GM12878 (cell line): ENCODE measurements around the gene RGSL1. TPM values are rescaled to one million over a fixed set of nuclear protein-coding genes. Genes with fewer than 3 reads are reported as not detected.

Source experiments
- ATAC-seq: fragments of 200-7000 bp; cut with Tn5 transposase; 3 replicates; pipeline ENCODE4 v1.9.1; 2020; ENCODE audit warnings: mild to moderate bottlenecking, moderate library complexity
- BruUV-seq: library from RNA; stranded (reverse); fragments of 400-500 nt; replicated peaks from 2 replicates; lab custom pipeline; 2021; lab: Mats Ljungman, UMichigan
- CTCF ChIA-PET: fragments of 300-600 bp; sonication (Branson Sonifier 250); formaldehyde crosslinking; extraction: SDS; loops from one replicate; lab custom pipeline; 2021; ENCODE audit warnings: inconsistent platforms; lab: Yijun Ruan, JAX
- POLR2A ChIA-PET: fragments of 350-600 bp; formaldehyde crosslinking; extraction: SDS; loops from one replicate; lab custom pipeline; 2021; ENCODE audit warnings: inconsistent platforms; lab: Charles Lee
- RAD21 ChIA-PET: fragments of 300-600 bp; sonication (Branson Sonifier 250); formaldehyde crosslinking; loops from one replicate; lab custom pipeline; 2023; ENCODE audit warnings: antibody characterized with exemption; ENCODE audit not compliant: unreplicated experiment; lab: Charles Lee
- SMC1A ChIA-PET: fragments of 300-600 bp; sonication (Branson Sonifier 250); formaldehyde crosslinking; loops from one replicate; lab custom pipeline; 2023; ENCODE audit not compliant: unreplicated experiment, uncharacterized antibody; lab: Charles Lee
- DNase-seq: peaks from one replicate; pipeline ENCODE4 v3.0.0-alpha.2; 2011; ENCODE audit warnings: low read depth, low spot score
- FAIRE-seq: peaks from 3 replicates; lab custom pipeline; 2011; peaks lifted over from hg19 to GRCh38; lab: Jason Lieb, UNC
- H2AFZ ChIP-seq: 2 replicates; pipeline ENCODE4 v1.6.0; 2011; ENCODE audit warnings: low read depth, low read length, control low read depth; ENCODE audit not compliant: control insufficient read depth
- H3K27ac ChIP-seq: 2 replicates; pipeline ENCODE4 v1.5.1; 2011; ENCODE audit warnings: control low read depth; ENCODE audit not compliant: control insufficient read depth, insufficient read depth
- H3K27me3 ChIP-seq, 2 experiments: replicated peaks in 1 of 2; 2 replicates each; pipeline versions ENCODE4 v1.6.0 to v1.6.1; 2011; ENCODE audit warnings: low read length in 1 of 2; ENCODE audit not compliant: control insufficient read depth in 2 of 2, insufficient read depth in 2 of 2
- H3K36me3 ChIP-seq, 2 experiments: 2 replicates each; pipeline ENCODE4 v1.5.1; 2011; ENCODE audit warnings: low read length in 1 of 2; ENCODE audit not compliant: control insufficient read depth in 2 of 2, insufficient read depth in 2 of 2
- H3K4me1 ChIP-seq: 2 replicates; pipeline ENCODE4 v1.6.1; 2011; ENCODE audit warnings: mild to moderate bottlenecking, low read length, moderate library complexity, mixed read lengths; ENCODE audit not compliant: control insufficient read depth, insufficient read depth
- H3K4me2 ChIP-seq: 2 replicates; pipeline ENCODE4 v1.6.0; 2011; ENCODE audit warnings: control low read depth; ENCODE audit not compliant: control insufficient read depth, insufficient read depth
- H3K4me3 ChIP-seq: fragments of 200-600 bp; sonication (generic); 2 replicates; pipeline ENCODE4 v1.5.1; 2016
- H3K79me2 ChIP-seq: 2 replicates; pipeline ENCODE4 v1.6.0; 2011; ENCODE audit warnings: low read length; ENCODE audit not compliant: control insufficient read depth, insufficient read depth
- H3K9ac ChIP-seq: 2 replicates; pipeline ENCODE4 v1.8.0; 2011; ENCODE audit warnings: low read length, control low read depth, mixed read lengths; ENCODE audit not compliant: control insufficient read depth, insufficient read depth
- H3K9me3 ChIP-seq: replicated peaks from 3 replicates; pipeline ENCODE4 v1.5.1; 2011; ENCODE audit warnings: mild to moderate bottlenecking, low read length; ENCODE audit not compliant: control insufficient read depth, insufficient read depth
- H4K20me1 ChIP-seq: 2 replicates; pipeline ENCODE4 v1.6.0; 2011; ENCODE audit not compliant: control insufficient read depth, insufficient read depth
- BACH1 ChIP-seq: fragments of 450-650 bp; IDR thresholded peaks from 2 replicates; pipeline ENCODE4 v1.6.1; 2017; ENCODE audit warnings: mild to moderate bottlenecking, borderline replicate concordance
- BHLHE40 ChIP-seq, 2 experiments: fragments of 450-650 bp in 1 of 2; IDR thresholded peaks; 2 replicates each; pipeline ENCODE4 v1.6.1; 2011 to 2017; ENCODE audit warnings: low read depth in 2 of 2, borderline replicate concordance in 1 of 2, improper control_type of control experiment in 1 of 2, low read length in 1 of 2, mild to moderate bottlenecking in 1 of 2
- CHD2 ChIP-seq: IDR thresholded peaks from 2 replicates; pipeline ENCODE4 v1.6.1; 2011; ENCODE audit warnings: low read depth, low read length, improper control_type of control experiment, borderline replicate concordance
- ESRRA ChIP-seq: IDR thresholded peaks from 2 replicates; pipeline ENCODE4 v1.6.1; 2012; ENCODE audit warnings: mild to moderate bottlenecking, low read length, improper control_type of control experiment
- FOXK2 ChIP-seq: fragments of 450-650 bp; IDR thresholded peaks from 2 replicates; pipeline ENCODE4 v1.6.1; 2017; ENCODE audit warnings: mild to moderate bottlenecking, moderate library complexity
- KDM1A ChIP-seq: fragments of 200-600 bp; sonication (generic); IDR thresholded peaks from 2 replicates; pipeline ENCODE4 v1.6.1; 2016; ENCODE audit warnings: borderline replicate concordance
- RAD21 ChIP-seq: IDR thresholded peaks from 2 replicates; pipeline ENCODE4 v1.6.1; 2011; ENCODE audit warnings: mild to moderate bottlenecking, low read depth, low read length, moderate library complexity; ENCODE audit not compliant: insufficient read depth
- SRF ChIP-seq, 2 experiments: IDR thresholded peaks; 2 replicates each; pipeline ENCODE4 v1.6.1; 2011; ENCODE audit warnings: low read depth in 2 of 2, low read length in 2 of 2, mild to moderate bottlenecking in 1 of 2, moderate library complexity in 1 of 2
- TBL1XR1 ChIP-seq: IDR thresholded peaks from 2 replicates; pipeline ENCODE4 v1.6.1; 2012; ENCODE audit warnings: low read depth, low read length, improper control_type of control experiment
- ZBED1 ChIP-seq: IDR thresholded peaks from 2 replicates; pipeline ENCODE4 v1.6.1; 2016; ENCODE audit warnings: borderline replicate concordance
- ZNF207 ChIP-seq: fragments of 450-650 bp; IDR thresholded peaks from 2 replicates; pipeline ENCODE4 v1.6.1; 2014; ENCODE audit warnings: antibody characterized with exemption, mild to moderate bottlenecking, borderline replicate concordance
- ZNF384 ChIP-seq: IDR thresholded peaks from 2 replicates; pipeline ENCODE4 v1.6.1; 2012; ENCODE audit warnings: low read depth, mild to moderate bottlenecking, low read length, improper control_type of control experiment, borderline replicate concordance
- ZSCAN29 ChIP-seq: fragments of 450-650 bp; IDR thresholded peaks from 2 replicates; pipeline ENCODE4 v1.6.1; 2017; ENCODE audit warnings: mild to moderate bottlenecking, moderate library complexity
- WGBS: methylation state at CpG from one replicate; pipeline ENCODE4 v1.1.6; 2016; ENCODE audit warnings: low lambda C conversion rate; ENCODE audit not compliant: insufficient replicate concordance, insufficient coverage; ENCODE audit errors: missing lambda C conversion rate; 5-methylcytosine and 5-hydroxymethylcytosine counted together
- in situ Hi-C: fragments of 300-500 bp; cut with MboI; formaldehyde crosslinking; loops from 9 replicates; pipeline ENCODE4 v1.14.3; 2018; ENCODE audit warnings: mixed read lengths
- intact Hi-C: fragments of 100-400 bp; cut with micrococcal nuclease; formaldehyde crosslinking; loops from one replicate; pipeline ENCODE4 v1.14.2; 2022; ENCODE audit not compliant: unreplicated experiment
- polyA plus RNA-seq, 11 experiments: library from polyadenylated mRNA; depleted of rRNA in 4 of 11; unstranded in 6 of 11; stranded (reverse) in 5 of 11; fragments of >200 nt; fragmentation: Nextera tagmentation in 4 of 11; fragmentation: Illumina TruSeq in 1 of 11; extraction: Ambion mirVana in 4 of 11; extraction: Trizol in 1 of 11; gene quantifications; 1 replicate in 1 of 11; 2 replicates in 10 of 11; pipeline versions ENCODE4 v1.2.1 to v1.2.3, GENCODE V29; 2011 to 2016; ENCODE audit warnings: inconsistent platforms in 2 of 11, missing spikeins in 2 of 11, low read depth in 1 of 11
- total RNA-seq, 4 experiments: library from RNA; depleted of rRNA in 3 of 4; stranded (reverse); fragments of >200 nt in 3 of 4; fragmentation: Illumina TruSeq in 1 of 4; extraction: Trizol in 1 of 4; gene quantifications; 2 replicates each; pipeline versions ENCODE4 v1.2.1 to v1.2.3, GENCODE V29; 2013 to 2021
- TF ChIP-seq, protein P1 (sequence below): IDR thresholded peaks from 2 replicates; pipeline ENCODE4 v1.6.1; 2012; ENCODE audit warnings: low read depth, low read length, improper control_type of control experiment
- TF ChIP-seq, protein P2 (sequence below), 3 experiments: IDR thresholded peaks in 2 of 3; conservative IDR thresholded peaks in 1 of 3; 2 replicates each; pipeline ENCODE4 v1.5.1; 2011; ENCODE audit warnings: low read depth in 3 of 3, low read length in 3 of 3, mild to moderate bottlenecking in 3 of 3, control low read depth in 2 of 3, moderate library complexity in 2 of 3, inconsistent platforms in 1 of 3, mixed read lengths in 1 of 3; ENCODE audit not compliant: control insufficient read depth in 2 of 3, insufficient read depth in 1 of 3; ENCODE audit errors: extremely low read depth in 1 of 3
- TF ChIP-seq, protein P3 (sequence below): IDR thresholded peaks from 2 replicates; pipeline ENCODE4 v1.6.1; 2011; ENCODE audit warnings: borderline replicate concordance, low read depth, mild to moderate bottlenecking, moderate library complexity, low read length; ENCODE audit not compliant: insufficient read depth, poor library complexity, severe bottlenecking
- TF ChIP-seq, protein P4 (sequence below): fragments of 450-650 bp; IDR thresholded peaks from 2 replicates; pipeline ENCODE4 v1.6.1; 2017; ENCODE audit warnings: antibody characterized with exemption, mild to moderate bottlenecking, moderate library complexity

The RGSL1 gene
- total and polyA plus RNA-seq, 10 of the 15 experiments (the other 5 are each of a cell fraction or from before 2014, with no cell fraction given) = 0.05 to 0.28 (median 0.27) TPM; not detected in 5

- FAIRE-seq (no peak), DNase-seq (no peak), ATAC-seq (no peak)
- Histone ChIP-seq H3K27ac (no peak overlapping the region), H3K27me3 (no peaks in the 10 kb centered on the region), H3K79me2 (no peaks in the 10 kb centered on the region), H3K4me3 (no peak overlapping the region), H3K9me3 (no peaks in the 10 kb centered on the region), H3K36me3 (no peaks in the 10 kb centered on the region; a peak in 1 of 4 replicates), H4K20me1 (no peaks in the 10 kb centered on the region), H3K9ac (no peak overlapping the region), H3K4me1 (peaks cover 5% of the 10 kb centered on the region; the same call in 1 of the 2 replicates), H2AFZ (no peak overlapping the region), H3K4me2 (no peak overlapping the region)
- ChIA-PET SMC1A (interaction anchor here (2.9 to 28.0 kb wide), 2 partner anchors 8 to 200 kb away, joined by 10 to 1145 read pairs; partner anchors contain the start of gene NPL), CTCF (interaction anchor here (1.1 to 37.4 kb wide), 4 partner anchors 12 to 202 kb away, joined by 3 to 1888 read pairs (median 6); partner anchors contain the start of gene NPL), RAD21 (interaction anchor here (1.4 to 23.0 kb wide), 2 partner anchors 9 to 197 kb away, joined by 3 to 946 read pairs; no protein-coding TSS in a partner anchor), POLR2A (interaction anchor here (1.3 kb wide), 1 partner anchor 20 kb away, joined by 5 read pairs; no protein-coding TSS in a partner anchor)
- intact Hi-C loops = no loop called here
- 0% methylated on average over 1 of the region's 1 CpG for WGBS
- no TSS peak for BruUV-seq
- in situ Hi-C loops = no loop called here
- no peak for TF ChIP-seq CHD2
- no peak for TF ChIP-seq SRF (IDR thresholded peaks at IDR 0.05; ENCODE audit: low read depth in 2 of 2, low read length in 2 of 2)
- TF ChIP-seq, protein P1, sequence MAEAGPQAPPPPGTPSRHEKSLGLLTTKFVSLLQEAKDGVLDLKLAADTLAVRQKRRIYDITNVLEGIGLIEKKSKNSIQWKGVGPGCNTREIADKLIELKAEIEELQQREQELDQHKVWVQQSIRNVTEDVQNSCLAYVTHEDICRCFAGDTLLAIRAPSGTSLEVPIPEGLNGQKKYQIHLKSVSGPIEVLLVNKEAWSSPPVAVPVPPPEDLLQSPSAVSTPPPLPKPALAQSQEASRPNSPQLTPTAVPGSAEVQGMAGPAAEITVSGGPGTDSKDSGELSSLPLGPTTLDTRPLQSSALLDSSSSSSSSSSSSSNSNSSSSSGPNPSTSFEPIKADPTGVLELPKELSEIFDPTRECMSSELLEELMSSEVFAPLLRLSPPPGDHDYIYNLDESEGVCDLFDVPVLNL = no peak
- TF ChIP-seq, protein P2, sequence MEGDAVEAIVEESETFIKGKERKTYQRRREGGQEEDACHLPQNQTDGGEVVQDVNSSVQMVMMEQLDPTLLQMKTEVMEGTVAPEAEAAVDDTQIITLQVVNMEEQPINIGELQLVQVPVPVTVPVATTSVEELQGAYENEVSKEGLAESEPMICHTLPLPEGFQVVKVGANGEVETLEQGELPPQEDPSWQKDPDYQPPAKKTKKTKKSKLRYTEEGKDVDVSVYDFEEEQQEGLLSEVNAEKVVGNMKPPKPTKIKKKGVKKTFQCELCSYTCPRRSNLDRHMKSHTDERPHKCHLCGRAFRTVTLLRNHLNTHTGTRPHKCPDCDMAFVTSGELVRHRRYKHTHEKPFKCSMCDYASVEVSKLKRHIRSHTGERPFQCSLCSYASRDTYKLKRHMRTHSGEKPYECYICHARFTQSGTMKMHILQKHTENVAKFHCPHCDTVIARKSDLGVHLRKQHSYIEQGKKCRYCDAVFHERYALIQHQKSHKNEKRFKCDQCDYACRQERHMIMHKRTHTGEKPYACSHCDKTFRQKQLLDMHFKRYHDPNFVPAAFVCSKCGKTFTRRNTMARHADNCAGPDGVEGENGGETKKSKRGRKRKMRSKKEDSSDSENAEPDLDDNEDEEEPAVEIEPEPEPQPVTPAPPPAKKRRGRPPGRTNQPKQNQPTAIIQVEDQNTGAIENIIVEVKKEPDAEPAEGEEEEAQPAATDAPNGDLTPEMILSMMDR (IDR thresholded peaks at IDR 0.05 in 2 of 3, conservative IDR thresholded peaks at IDR 0.05 in 1 of 3; ENCODE audit: control insufficient read depth in 2 of 3, extremely low read depth in 1 of 3, insufficient read depth in 1 of 3, low read depth in 3 of 3, low read length in 3 of 3) = no peak
- TF ChIP-seq BACH1 = no peak
- TF ChIP-seq FOXK2 = no peak
- no peak for TF ChIP-seq ZBED1
- TF ChIP-seq BHLHE40 (IDR thresholded peaks at IDR 0.05; ENCODE audit: borderline replicate concordance in 1 of 2, low read depth in 2 of 2, low read length in 1 of 2) = no peak
- no peak for TF ChIP-seq ZSCAN29
- no peak for TF ChIP-seq RAD21
- TF ChIP-seq ZNF384 = no peak
- TF ChIP-seq, protein P3, sequence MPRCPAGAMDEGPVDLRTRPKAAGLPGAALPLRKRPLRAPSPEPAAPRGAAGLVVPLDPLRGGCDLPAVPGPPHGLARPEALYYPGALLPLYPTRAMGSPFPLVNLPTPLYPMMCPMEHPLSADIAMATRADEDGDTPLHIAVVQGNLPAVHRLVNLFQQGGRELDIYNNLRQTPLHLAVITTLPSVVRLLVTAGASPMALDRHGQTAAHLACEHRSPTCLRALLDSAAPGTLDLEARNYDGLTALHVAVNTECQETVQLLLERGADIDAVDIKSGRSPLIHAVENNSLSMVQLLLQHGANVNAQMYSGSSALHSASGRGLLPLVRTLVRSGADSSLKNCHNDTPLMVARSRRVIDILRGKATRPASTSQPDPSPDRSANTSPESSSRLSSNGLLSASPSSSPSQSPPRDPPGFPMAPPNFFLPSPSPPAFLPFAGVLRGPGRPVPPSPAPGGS = no peak
- TF ChIP-seq KDM1A = no peak
- TF ChIP-seq TBL1XR1 = no peak
- no peak for TF ChIP-seq ESRRA
- TF ChIP-seq, protein P4, sequence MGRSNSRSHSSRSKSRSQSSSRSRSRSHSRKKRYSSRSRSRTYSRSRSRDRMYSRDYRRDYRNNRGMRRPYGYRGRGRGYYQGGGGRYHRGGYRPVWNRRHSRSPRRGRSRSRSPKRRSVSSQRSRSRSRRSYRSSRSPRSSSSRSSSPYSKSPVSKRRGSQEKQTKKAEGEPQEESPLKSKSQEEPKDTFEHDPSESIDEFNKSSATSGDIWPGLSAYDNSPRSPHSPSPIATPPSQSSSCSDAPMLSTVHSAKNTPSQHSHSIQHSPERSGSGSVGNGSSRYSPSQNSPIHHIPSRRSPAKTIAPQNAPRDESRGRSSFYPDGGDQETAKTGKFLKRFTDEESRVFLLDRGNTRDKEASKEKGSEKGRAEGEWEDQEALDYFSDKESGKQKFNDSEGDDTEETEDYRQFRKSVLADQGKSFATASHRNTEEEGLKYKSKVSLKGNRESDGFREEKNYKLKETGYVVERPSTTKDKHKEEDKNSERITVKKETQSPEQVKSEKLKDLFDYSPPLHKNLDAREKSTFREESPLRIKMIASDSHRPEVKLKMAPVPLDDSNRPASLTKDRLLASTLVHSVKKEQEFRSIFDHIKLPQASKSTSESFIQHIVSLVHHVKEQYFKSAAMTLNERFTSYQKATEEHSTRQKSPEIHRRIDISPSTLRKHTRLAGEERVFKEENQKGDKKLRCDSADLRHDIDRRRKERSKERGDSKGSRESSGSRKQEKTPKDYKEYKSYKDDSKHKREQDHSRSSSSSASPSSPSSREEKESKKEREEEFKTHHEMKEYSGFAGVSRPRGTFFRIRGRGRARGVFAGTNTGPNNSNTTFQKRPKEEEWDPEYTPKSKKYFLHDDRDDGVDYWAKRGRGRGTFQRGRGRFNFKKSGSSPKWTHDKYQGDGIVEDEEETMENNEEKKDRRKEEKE = no peak
- no peak for TF ChIP-seq ZNF207
Observed at GRCh38 chr1:182587093-182587492, 137.1 kb downstream of the RGSL1 start.
